PC-9 (cell line): ENCODE data around the gene TAOK1.

Source experiments
- CTCF ChIP-seq: fragments of 200-600 bp; sonication (generic); conservative IDR thresholded peaks from 2 replicates; pipeline ENCODE4 v1.6.1; 2017; ENCODE audit warnings: mixed run types, antibody characterized with exemption, mild to moderate bottlenecking, moderate library complexity
- EZH2 ChIP-seq: fragments of 200-600 bp; sonication (generic); IDR thresholded peaks from 2 replicates; pipeline ENCODE4 v1.8.0; 2017; ENCODE audit warnings: antibody characterized with exemption, low read depth

DNA sequence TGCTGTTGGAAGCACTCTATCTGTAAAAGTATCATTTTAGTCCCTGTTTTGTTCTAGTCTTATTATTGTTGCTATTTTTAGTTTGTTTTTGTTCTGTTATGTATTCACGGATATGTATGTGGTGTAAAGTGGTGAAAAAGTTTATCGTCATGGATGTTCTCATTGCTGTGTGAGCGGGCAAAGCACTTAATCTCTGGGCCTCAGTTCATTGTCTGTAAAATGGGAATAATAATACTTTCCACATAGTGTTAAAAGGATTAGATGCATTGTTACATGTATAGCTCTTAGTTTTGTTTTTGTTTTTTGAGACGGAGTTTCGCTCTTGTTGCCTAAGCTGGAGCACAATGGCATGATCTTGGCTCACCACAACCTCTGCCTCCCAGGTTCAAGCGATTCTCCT lies 19.8 kb downstream of the TAOK1 start:
- TF ChIP-seq CTCF (no peak), EZH2 (no peak)
